Breast epithelium (tissue), 3 donors: Measurements from ENCODE around the gene CGA.

Experiments
- CTCF ChIP-seq, 3 donors: fragments of 450-650 bp; IDR thresholded peaks; one replicate each; pipeline ENCODE4 v1.5.1; 2016 to 2017; ENCODE audit warnings: antibody characterized with exemption in 3 of 3, mild to moderate bottlenecking in 3 of 3, moderate library complexity in 3 of 3
- POLR2A ChIP-seq: fragments of 450-650 bp; IDR thresholded peaks from one replicate; pipeline ENCODE4 v1.6.1; 2016; ENCODE audit warnings: antibody characterized with exemption, mild to moderate bottlenecking, moderate library complexity

- TF ChIP-seq POLR2A (no peak), CTCF (IDR thresholded peaks at IDR 0.05) (no peak)
Measured at GRCh38 chr6:87116922-87117321, 22.0 kb upstream of the CGA start.
